Measurements from ENCODE around the gene INPP5E. TPM values are rescaled to one million over a fixed set of nuclear protein-coding genes. Genes with fewer than 3 reads are reported as not detected.

INPP5E gene
- total and polyA plus RNA-seq, 8 donors, result 3.2 to 32.1 (median 8.6) TPM

GRCh38 chr9:136392538-136393449 is 46.9 kb downstream of the INPP5E start:
- Histone ChIP-seq H3K27me3 (no peaks in the 10 kb centered on the region), H3K4me1 (peaks cover 0 to 3% (median under 1%) of the 10 kb centered on the region in 4 donors), H3K4me3 (no peak overlapping the region), H3K36me3 (peaks cover 67 to 99% (median 98%) of the 10 kb centered on the region in 4 donors), H3K9me3 (no peaks in the 10 kb centered on the region), H3K27ac (no peak overlapping the region)
- WGBS, 5 donors, result 88 to 91% (median 90%) methylated on average over 21 of the region's 21 CpGs
- intact Hi-C loops (cut with DNase I; ENCODE audit: low total_unique reads), result no loop called here
- no peak for TF ChIP-seq EP300 (IDR thresholded peaks at IDR 0.05)
- no peak for TF ChIP-seq POLR2AphosphoS5 (IDR thresholded peaks at IDR 0.05)
- TF ChIP-seq POLR2A (IDR thresholded peaks at IDR 0.05), result no peak
- no peak for TF ChIP-seq CTCF (IDR thresholded peaks at IDR 0.05)
- no peak for DNase-seq

- WGBS, 5 donors, result 88 to 95% (median 93%) methylated on average over 26 to 28 of the region's 28 CpGs
- Histone ChIP-seq H3K9me3 (no peaks in the 10 kb centered on the region), H3K4me1 (no peaks in the 10 kb centered on the region), H3K27me3 (no peaks in the 10 kb centered on the region), H3K4me3 (no peak overlapping the region), H3K36me3 (peaks cover 68 to 100% (median 99%) of the 10 kb centered on the region in 4 donors), H3K27ac (no peak overlapping the region)
- DNase-seq, result no peak
- TF ChIP-seq POLR2AphosphoS5 (IDR thresholded peaks at IDR 0.05) (no peak), CTCF (IDR thresholded peaks at IDR 0.05) (no peak), POLR2A (IDR thresholded peaks at IDR 0.05) (no peak), EP300 (IDR thresholded peaks at IDR 0.05) (no peak)
- intact Hi-C loops (cut with DNase I; ENCODE audit: low total_unique reads), result no loop called here
Observed at GRCh38 chr9:136391737-136392537, 47.7 kb downstream of the INPP5E start.

- Histone ChIP-seq H3K9me3 (no peaks in the 10 kb centered on the region), H3K4me1 (no peaks in the 10 kb centered on the region), H3K4me3 (no peak overlapping the region), H3K27me3 (no peaks in the 10 kb centered on the region), H3K36me3 (peaks cover 43 to 100% (median 99%) of the 10 kb centered on the region in 4 donors), H3K27ac (no peak overlapping the region)
- TF ChIP-seq POLR2A (IDR thresholded peaks at IDR 0.05) (no peak), EP300 (IDR thresholded peaks at IDR 0.05) (no peak), POLR2AphosphoS5 (IDR thresholded peaks at IDR 0.05) (no peak), CTCF (IDR thresholded peaks at IDR 0.05) (no peak)
- 76 to 86% (median 79%) methylated on average over 14 of the region's 14 CpGs for WGBS, 5 donors
- intact Hi-C loops (cut with DNase I; ENCODE audit: low total_unique reads), result no loop called here
- no peak for DNase-seq
Observed at GRCh38 chr9:136389396-136389795, 50.2 kb downstream of the INPP5E start.

- Histone ChIP-seq H3K4me3 (no peak overlapping the region), H3K27me3 (no peaks in the 10 kb centered on the region), H3K9me3 (no peaks in the 10 kb centered on the region), H3K4me1 (no peaks in the 10 kb centered on the region), H3K36me3 (peaks cover 36 to 100% (median 99%) of the 10 kb centered on the region in 4 donors), H3K27ac (no peak overlapping the region)
- no peak for TF ChIP-seq EP300 (IDR thresholded peaks at IDR 0.05)
- TF ChIP-seq POLR2AphosphoS5 (IDR thresholded peaks at IDR 0.05), result no peak
- no peak for TF ChIP-seq CTCF (IDR thresholded peaks at IDR 0.05)
- no peak for TF ChIP-seq POLR2A (IDR thresholded peaks at IDR 0.05)
- no peak for DNase-seq
- intact Hi-C loops (cut with DNase I; ENCODE audit: low total_unique reads), result no loop called here
- WGBS, 5 donors, result 95 to 98% (median 97%) methylated on average over 10 to 19 of the region's 19 CpGs
Observed at GRCh38 chr9:136387217-136387616, 52.4 kb downstream of the INPP5E start.
